ENCODE measurements around the gene DUS3L.

DUS3L gene

GRCh38 chr19:5827891-5828660 is 37.1 kb upstream of the DUS3L start:
- peaks cover 37% of the 10 kb centered on the region for H3K27me3 ChIP-seq
- TF ChIP-seq CTCF (IDR thresholded peaks at IDR 0.05): no peak
- H3K4me1 ChIP-seq (ENCODE audit: control insufficient read depth in 1 of 2, insufficient read depth in 1 of 2, low read depth in 1 of 2, low read length in 1 of 2): peaks cover 21 to 23% of the 10 kb centered on the region in 2 experiments
- no peaks in the 10 kb centered on the region for H3K9me3 ChIP-seq
- no peaks in the 10 kb centered on the region for H3K36me3 ChIP-seq
- H3K27ac ChIP-seq: peak overlapping the region; percentile 83
- H3K4me3 ChIP-seq (ENCODE audit: low read depth in 1 of 2, low read length in 1 of 2): peak overlapping the region; percentile 73 to 83

GRCh38 chr19:5827342-5827890 is 36.5 kb upstream of the DUS3L start:
- H3K9me3 ChIP-seq: no peaks in the 10 kb centered on the region
- no peaks in the 10 kb centered on the region for H3K36me3 ChIP-seq
- H3K27ac ChIP-seq: peak overlapping the region; percentile 83
- peak overlapping the region; percentile 73 to 83 for H3K4me3 ChIP-seq (ENCODE audit: low read depth in 1 of 2, low read length in 1 of 2)
- no peak for TF ChIP-seq CTCF (IDR thresholded peaks at IDR 0.05)
- peaks cover 37% of the 10 kb centered on the region for H3K27me3 ChIP-seq
- peaks cover 21 to 23% of the 10 kb centered on the region in 2 experiments for H3K4me1 ChIP-seq (ENCODE audit: control insufficient read depth in 1 of 2, insufficient read depth in 1 of 2, low read depth in 1 of 2, low read length in 1 of 2)

- Histone ChIP-seq H3K27ac (no peak overlapping the region), H3K4me1 (ENCODE audit: control insufficient read depth in 1 of 2, insufficient read depth in 1 of 2, low read depth in 1 of 2, low read length in 1 of 2) (peaks cover 21 to 23% of the 10 kb centered on the region in 2 experiments), H3K36me3 (no peaks in the 10 kb centered on the region), H3K9me3 (no peaks in the 10 kb centered on the region), H3K4me3 (ENCODE audit: low read depth in 1 of 2, low read length in 1 of 2) (peak overlapping the region; percentile 73 to 83), H3K27me3 (peaks cover 37% of the 10 kb centered on the region)
- TF ChIP-seq CTCF (IDR thresholded peaks at IDR 0.05): no peak
These were observed 35.8 kb upstream of the DUS3L start for GRCh38 chr19:5826531-5827341.

- Histone ChIP-seq H3K36me3 (no peaks in the 10 kb centered on the region), H3K4me1 (ENCODE audit: control insufficient read depth in 1 of 2, insufficient read depth in 1 of 2, low read depth in 1 of 2, low read length in 1 of 2) (peaks cover 21 to 23% of the 10 kb centered on the region in 2 experiments), H3K9me3 (no peaks in the 10 kb centered on the region), H3K4me3 (ENCODE audit: low read depth in 1 of 2, low read length in 1 of 2) (no peak overlapping the region), H3K27ac (no peak overlapping the region), H3K27me3 (peaks cover 36% of the 10 kb centered on the region)
- TF ChIP-seq CTCF (IDR thresholded peaks at IDR 0.05): no peak
These were observed 34.2 kb upstream of the DUS3L start for GRCh38 chr19:5825178-5825577.

- TF ChIP-seq CTCF (IDR thresholded peaks at IDR 0.05): no peak
- Histone ChIP-seq H3K9me3 (no peaks in the 10 kb centered on the region), H3K4me1 (ENCODE audit: control insufficient read depth in 1 of 2, insufficient read depth in 1 of 2, low read depth in 1 of 2, low read length in 1 of 2) (peaks cover 21 to 23% of the 10 kb centered on the region in 2 experiments), H3K27ac (no peak overlapping the region), H3K4me3 (ENCODE audit: low read depth in 1 of 2, low read length in 1 of 2) (no peak overlapping the region), H3K36me3 (no peaks in the 10 kb centered on the region), H3K27me3 (peaks cover 32% of the 10 kb centered on the region)
These were observed 33.8 kb upstream of the DUS3L start for GRCh38 chr19:5824751-5825150.
